Breast epithelium (tissue), 3 donors: ENCODE data around the gene KIAA0408.

Experiments used
- POLR2A ChIP-seq: fragments of 450-650 bp; IDR thresholded peaks from one replicate; pipeline ENCODE4 v1.6.1; 2016; ENCODE audit warnings: antibody characterized with exemption, mild to moderate bottlenecking, moderate library complexity
- POLR2AphosphoS5 ChIP-seq, 3 donors: sonication (generic); formaldehyde crosslinking; IDR thresholded peaks; one replicate each; pipeline ENCODE4 v1.6.1; 2017; ENCODE audit warnings: antibody characterized with exemption in 3 of 3
- TF ChIP-seq, protein P1 (sequence below), 3 donors: fragments of 450-650 bp; IDR thresholded peaks; one replicate each; pipeline ENCODE4 v1.5.1; 2016 to 2017; ENCODE audit warnings: antibody characterized with exemption in 3 of 3, mild to moderate bottlenecking in 3 of 3, moderate library complexity in 3 of 3

DNA sequence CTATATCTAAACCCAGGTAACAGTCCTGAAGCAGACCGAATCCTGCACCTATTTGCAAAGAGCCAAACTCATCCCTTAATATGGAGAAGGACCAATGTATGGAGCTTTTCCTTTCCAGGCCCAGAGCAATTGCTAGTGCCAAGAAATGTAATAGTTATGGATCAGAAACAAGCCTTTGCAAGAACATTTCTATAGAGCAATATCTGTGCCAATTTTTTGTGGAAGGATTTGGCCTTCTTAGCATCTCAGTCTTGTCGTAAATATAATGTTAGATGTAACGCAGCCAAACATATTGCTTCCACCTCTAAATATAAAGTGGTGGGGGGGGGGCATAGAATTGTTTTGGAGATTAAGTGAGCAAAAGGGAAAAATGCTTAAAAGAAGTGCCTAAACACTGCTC is 2.7 kb downstream of the KIAA0408 start:
- TF ChIP-seq POLR2AphosphoS5 (IDR thresholded peaks at IDR 0.05), result no peak
- no peak for TF ChIP-seq POLR2A
- TF ChIP-seq, protein P1, sequence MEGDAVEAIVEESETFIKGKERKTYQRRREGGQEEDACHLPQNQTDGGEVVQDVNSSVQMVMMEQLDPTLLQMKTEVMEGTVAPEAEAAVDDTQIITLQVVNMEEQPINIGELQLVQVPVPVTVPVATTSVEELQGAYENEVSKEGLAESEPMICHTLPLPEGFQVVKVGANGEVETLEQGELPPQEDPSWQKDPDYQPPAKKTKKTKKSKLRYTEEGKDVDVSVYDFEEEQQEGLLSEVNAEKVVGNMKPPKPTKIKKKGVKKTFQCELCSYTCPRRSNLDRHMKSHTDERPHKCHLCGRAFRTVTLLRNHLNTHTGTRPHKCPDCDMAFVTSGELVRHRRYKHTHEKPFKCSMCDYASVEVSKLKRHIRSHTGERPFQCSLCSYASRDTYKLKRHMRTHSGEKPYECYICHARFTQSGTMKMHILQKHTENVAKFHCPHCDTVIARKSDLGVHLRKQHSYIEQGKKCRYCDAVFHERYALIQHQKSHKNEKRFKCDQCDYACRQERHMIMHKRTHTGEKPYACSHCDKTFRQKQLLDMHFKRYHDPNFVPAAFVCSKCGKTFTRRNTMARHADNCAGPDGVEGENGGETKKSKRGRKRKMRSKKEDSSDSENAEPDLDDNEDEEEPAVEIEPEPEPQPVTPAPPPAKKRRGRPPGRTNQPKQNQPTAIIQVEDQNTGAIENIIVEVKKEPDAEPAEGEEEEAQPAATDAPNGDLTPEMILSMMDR (IDR thresholded peaks at IDR 0.05), result no peak
